GM21529 (cell line): ENCODE measurements around the gene CHMP4B.

Experiments
- ATAC-seq: cut with Tn5 transposase; IDR thresholded peaks from one replicate; pipeline ENCODE4 v1.9.1; 2021; ENCODE audit not compliant: unreplicated experiment

The CHMP4B gene

DNA sequence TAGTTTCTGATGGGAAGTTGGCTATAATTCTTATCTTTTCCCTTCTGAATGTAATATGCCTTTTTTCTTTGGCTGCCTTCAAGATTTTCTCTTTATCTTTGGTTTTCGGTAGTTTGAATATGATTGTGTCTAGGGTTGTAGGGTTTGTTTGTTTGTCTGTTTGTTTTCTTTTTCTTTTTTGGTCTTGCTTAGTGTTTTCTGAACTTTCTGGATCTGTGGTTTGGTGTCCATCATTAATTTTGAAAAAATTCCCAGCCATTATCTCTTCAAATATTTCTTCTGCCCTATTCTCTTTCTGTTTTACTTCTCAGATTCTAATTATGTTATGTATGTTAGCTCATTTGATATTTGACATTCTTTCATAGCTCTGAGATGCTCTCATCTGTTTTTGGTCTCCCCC lies 79.4 kb downstream of the CHMP4B start:
- ATAC-seq: no peak

GRCh38 chr20:33893314-33893713 lies 82.2 kb downstream of the CHMP4B start:
- ATAC-seq: no peak

DNA sequence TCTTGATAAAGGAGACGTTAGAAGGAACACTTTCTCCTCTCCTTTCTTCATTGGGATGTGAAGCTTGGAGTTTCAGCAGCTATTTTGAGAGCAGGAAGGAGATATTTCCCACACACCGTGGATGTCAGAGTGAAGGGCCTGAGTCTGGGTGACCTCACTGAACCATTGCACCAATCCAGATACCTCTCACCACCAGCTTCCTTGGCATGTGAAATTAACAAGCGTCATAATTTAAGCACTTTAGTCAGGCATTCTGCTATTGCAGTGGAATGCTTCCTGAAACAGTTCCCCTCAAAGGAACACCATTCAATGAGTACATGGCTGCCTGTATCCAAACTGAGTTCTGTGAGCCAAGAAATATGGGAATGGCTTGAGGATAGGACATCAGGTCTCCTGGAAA lies 83.7 kb downstream of the CHMP4B start:
- no peak for ATAC-seq

GRCh38 chr20:33896509-33896908 lies 85.4 kb downstream of the CHMP4B start:
- ATAC-seq: no peak

DNA sequence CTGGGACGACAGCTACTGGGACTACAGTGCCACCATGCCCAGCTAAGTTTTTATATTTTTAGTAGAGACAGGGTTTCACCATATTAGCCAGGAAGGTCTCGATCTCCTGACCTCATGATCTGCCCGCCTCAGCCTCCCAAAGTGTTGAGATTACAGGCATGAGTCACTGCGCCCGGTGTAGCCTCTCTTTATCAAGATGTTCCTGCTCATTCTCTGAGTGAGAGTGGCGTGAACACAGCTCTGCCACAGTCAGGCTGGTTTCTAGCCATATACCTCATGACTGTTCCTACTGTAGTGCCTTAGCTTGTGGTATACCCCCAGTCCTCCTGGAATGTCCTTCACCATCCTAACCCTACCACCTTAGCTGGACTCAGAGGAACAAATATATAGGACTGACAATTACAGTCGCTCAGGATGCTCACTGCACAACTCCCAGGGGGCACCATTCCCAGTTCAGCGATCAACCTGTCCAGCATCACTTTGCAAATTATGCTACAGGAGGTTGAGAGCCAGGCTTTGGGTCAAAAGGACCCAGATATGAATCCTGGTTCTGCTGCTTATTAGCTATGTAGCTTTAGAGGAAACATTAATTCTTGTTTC lies 86.3 kb downstream of the CHMP4B start:
- ATAC-seq: no peak

DNA sequence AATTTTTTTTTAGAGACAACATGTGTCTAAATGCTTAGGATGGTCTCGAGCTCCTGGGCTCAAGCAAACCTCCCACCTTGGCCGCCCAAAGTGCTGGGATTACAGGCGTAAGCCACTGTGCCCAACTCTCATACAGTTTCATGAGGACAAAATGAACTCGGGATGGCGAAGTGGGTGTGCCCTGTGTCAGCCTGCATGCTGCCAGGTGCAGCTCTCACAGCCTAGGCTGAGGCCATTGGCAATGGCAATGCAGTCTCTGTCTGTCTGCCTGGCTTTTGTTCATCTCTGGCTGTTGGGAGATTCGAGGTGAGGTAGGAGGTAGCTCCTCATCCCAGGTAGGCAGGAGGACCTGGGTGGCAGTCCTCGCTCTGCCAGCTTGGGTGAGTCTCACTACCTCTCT lies 88.0 kb downstream of the CHMP4B start:
- ATAC-seq: no peak

DNA sequence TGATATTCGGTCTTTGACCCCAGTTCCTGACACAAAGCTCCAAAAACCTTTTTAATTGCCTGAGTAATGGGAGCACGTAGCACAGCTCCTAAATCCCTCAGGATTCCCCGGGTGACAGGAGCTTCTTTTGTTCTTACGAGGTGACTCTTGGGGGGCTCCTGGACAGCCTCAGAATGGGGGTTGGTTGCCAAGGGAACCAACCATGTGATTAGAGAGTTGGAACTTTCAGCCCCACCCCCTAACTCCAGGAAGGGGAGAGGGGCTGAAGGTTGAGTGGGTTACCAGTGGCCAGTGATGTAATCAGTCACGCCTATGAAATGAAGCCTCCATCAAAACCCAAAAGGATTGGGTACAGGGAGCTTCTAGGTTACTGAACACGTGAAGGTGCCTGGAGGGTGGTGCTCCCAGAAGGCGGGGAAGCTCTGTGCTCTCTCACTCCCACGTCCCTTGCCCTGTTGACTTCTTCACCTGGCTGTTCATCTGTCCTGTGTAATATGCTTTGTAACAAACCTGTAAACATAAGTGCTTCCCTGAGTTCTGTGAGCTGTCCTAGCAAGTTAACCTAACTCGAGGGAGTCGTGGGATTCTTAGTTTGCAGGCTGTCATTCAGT lies 89.5 kb downstream of the CHMP4B start:
- no peak for ATAC-seq

- no peak for ATAC-seq
Observed at GRCh38 chr20:33901132-33901523, 90.0 kb downstream of the CHMP4B start.

GRCh38 chr20:33902011-33902410 lies 90.9 kb downstream of the CHMP4B start:
- ATAC-seq: no peak
